Fibroblast of the aortic adventitia (primary cell): ENCODE data around the gene CCDC174. TPM values are rescaled to one million over a fixed set of nuclear protein-coding genes. Genes with fewer than 3 reads are reported as not detected.

Experiments used
- DNase-seq: peaks from one replicate; pipeline ENCODE4 v3.0.0-alpha.2; 2010; ENCODE audit warnings: low read depth
- H3K4me3 ChIP-seq: 2 replicates; pipeline ENCODE4 v1.5.1; 2011; ENCODE audit warnings: low read depth, mild to moderate bottlenecking, control low read depth, low read length, moderate library complexity
- CTCF ChIP-seq: IDR thresholded peaks from 2 replicates; pipeline ENCODE4 v1.5.1; 2011; ENCODE audit warnings: mild to moderate bottlenecking, low read length, control low read depth, inconsistent platforms; ENCODE audit not compliant: insufficient read depth
- total RNA-seq: library from RNA; depleted of rRNA; stranded (reverse); fragments of >200 nt; gene quantifications from 2 replicates; pipeline ENCODE4 v1.2.3, GENCODE V29; 2012; ENCODE audit warnings: low replicate concordance

The CCDC174 gene
- total RNA-seq, 1 donor = 11.5 TPM

GRCh38 chr3:14632442-14632930 is 19.1 kb upstream of the CCDC174 start:
- TF ChIP-seq CTCF = no peak
- DNase-seq = no peak
- H3K4me3 ChIP-seq = no peak overlapping the region

GRCh38 chr3:14633417-14633816 is 18.1 kb upstream of the CCDC174 start:
- TF ChIP-seq CTCF = no peak
- no peak for DNase-seq
- no peak overlapping the region for H3K4me3 ChIP-seq

- peak; percentile 76 for TF ChIP-seq CTCF
- H3K4me3 ChIP-seq = no peak overlapping the region
- peak; percentile 68 for DNase-seq
Measured at GRCh38 chr3:14633819-14634424, 17.6 kb upstream of the CCDC174 start.

- H3K4me3 ChIP-seq = no peak overlapping the region
- TF ChIP-seq CTCF = no peak
- peak; percentile 37 for DNase-seq
Measured at GRCh38 chr3:14634763-14635400, 16.7 kb upstream of the CCDC174 start.

GRCh38 chr3:14636496-14637087 is 15.0 kb upstream of the CCDC174 start:
- DNase-seq = no peak
- H3K4me3 ChIP-seq = no peak overlapping the region
- TF ChIP-seq CTCF = no peak

GRCh38 chr3:14640157-14640562 is 11.4 kb upstream of the CCDC174 start:
- no peak for TF ChIP-seq CTCF
- no peak overlapping the region for H3K4me3 ChIP-seq
- DNase-seq = peak; percentile 55
